CD14-positive monocyte (primary cell): ENCODE measurements around the gene ITPRIP. TPM values are rescaled to one million over a fixed set of nuclear protein-coding genes. Genes with fewer than 3 reads are reported as not detected.

ENCODE experiments used
- DNase-seq, 3 donors: peaks; one replicate each; pipeline ENCODE4 v3.0.0-alpha.2; 2011 to 2022
- H2AFZ ChIP-seq: 2 replicates; pipeline ENCODE4 v1.6.0; 2012; ENCODE audit warnings: mild to moderate bottlenecking, low read depth, low read length, inconsistent platforms; ENCODE audit not compliant: insufficient read depth, poor library complexity, severe bottlenecking
- H3K27ac ChIP-seq, 2 donors: 1 replicate in 1 of 2; 2 replicates in 1 of 2; pipeline ENCODE4 v1.5.1; 2012 to 2013; ENCODE audit warnings: low read length in 2 of 2, control low read depth in 1 of 2, inconsistent platforms in 1 of 2, low read depth in 1 of 2, mild to moderate bottlenecking in 1 of 2
- H3K27me3 ChIP-seq, 2 donors: one replicate each; pipeline versions ENCODE4 v1.6.0 to v1.6.1; 2011 to 2013; ENCODE audit warnings: low read length in 2 of 2; ENCODE audit not compliant: control insufficient read depth in 2 of 2, insufficient read depth in 2 of 2
- H3K36me3 ChIP-seq, 2 donors: replicated peaks in 1 of 2; 1 replicate in 1 of 2; 2 replicates in 1 of 2; pipeline versions ENCODE4 v1.5.1 to v1.6.1; 2012 to 2013; ENCODE audit warnings: low read length in 2 of 2, control low read depth in 1 of 2, inconsistent platforms in 1 of 2, mild to moderate bottlenecking in 1 of 2; ENCODE audit not compliant: insufficient read depth in 2 of 2, control insufficient read depth in 1 of 2
- H3K4me1 ChIP-seq, 2 donors: 1 replicate in 1 of 2; 2 replicates in 1 of 2; pipeline versions ENCODE4 v1.5.1 to v1.6.1; 2012 to 2013; ENCODE audit warnings: low read length in 2 of 2, control low read depth in 1 of 2, inconsistent platforms in 1 of 2, mild to moderate bottlenecking in 1 of 2, moderate library complexity in 1 of 2; ENCODE audit not compliant: insufficient read depth in 2 of 2, control insufficient read depth in 1 of 2
- H3K4me2 ChIP-seq: replicated peaks from 2 replicates; pipeline ENCODE3; 2012; ENCODE audit warnings: low read length, moderate library complexity, mild to moderate bottlenecking; ENCODE audit not compliant: poor library complexity, severe bottlenecking; ENCODE audit errors: extremely low read depth
- H3K4me3 ChIP-seq, 3 experiments: fragments of 200-600 bp in 1 of 3; sonication (generic) in 1 of 3; replicated peaks in 1 of 3; 1 replicate in 2 of 3; 2 replicates in 1 of 3; pipeline ENCODE4 v1.5.1; 2011 to 2013; ENCODE audit warnings: low read length in 3 of 3, mild to moderate bottlenecking in 3 of 3, control low read depth in 2 of 3, low read depth in 2 of 3, inconsistent platforms in 1 of 3, moderate library complexity in 1 of 3
- H3K79me2 ChIP-seq: 2 replicates; pipeline ENCODE4 v1.6.0; 2012; ENCODE audit warnings: mild to moderate bottlenecking, control low read depth, inconsistent platforms, low read length, moderate library complexity; ENCODE audit not compliant: insufficient read depth
- H3K9ac ChIP-seq: 2 replicates; pipeline ENCODE4 v1.6.0; 2017; ENCODE audit warnings: low read length, mild to moderate bottlenecking; ENCODE audit not compliant: insufficient read depth, poor library complexity, severe bottlenecking
- H3K9me3 ChIP-seq, 2 donors: replicated peaks in 1 of 2; 1 replicate in 1 of 2; 2 replicates in 1 of 2; pipeline versions ENCODE4 v1.5.1 to v1.6.1; 2012 to 2013; ENCODE audit warnings: low read length in 2 of 2, control low read depth in 1 of 2; ENCODE audit not compliant: control insufficient read depth in 1 of 2, insufficient read depth in 1 of 2
- H4K20me1 ChIP-seq: 2 replicates; pipeline ENCODE4 v1.6.0; 2012; ENCODE audit warnings: mild to moderate bottlenecking, low read length, control low read depth, moderate library complexity; ENCODE audit not compliant: insufficient read depth
- H3K27ac Mint-ChIP-seq, 7 donors: one replicate each; pipeline ENCODE4 v1.8.0; 2020; ENCODE audit warnings: mild to moderate bottlenecking in 7 of 7, mixed read lengths in 7 of 7, moderate library complexity in 6 of 7, inconsistent platforms in 2 of 7
- H3K27me3 Mint-ChIP-seq, 3 donors: one replicate each; pipeline ENCODE4 v1.8.0; 2021 to 2022; ENCODE audit warnings: low read depth in 3 of 3, mild to moderate bottlenecking in 3 of 3, mixed read lengths in 3 of 3, moderate library complexity in 3 of 3, inconsistent platforms in 1 of 3
- H3K36me3 Mint-ChIP-seq, 2 donors: one replicate each; pipeline ENCODE4 v1.8.0; 2020; ENCODE audit warnings: mixed read lengths in 2 of 2, inconsistent platforms in 1 of 2, mild to moderate bottlenecking in 1 of 2
- H3K4me1 Mint-ChIP-seq: one replicate; pipeline ENCODE4 v1.8.0; 2020; ENCODE audit warnings: mild to moderate bottlenecking, mixed read lengths
- H3K4me3 Mint-ChIP-seq, 2 donors: one replicate each; pipeline ENCODE4 v1.8.0; 2020; ENCODE audit warnings: mild to moderate bottlenecking in 2 of 2, mixed read lengths in 2 of 2, moderate library complexity in 1 of 2
- H3K9me3 Mint-ChIP-seq, 7 donors: one replicate each; pipeline ENCODE4 v1.8.0; 2020 to 2022; ENCODE audit warnings: mixed read lengths in 7 of 7, mild to moderate bottlenecking in 6 of 7, moderate library complexity in 6 of 7, inconsistent platforms in 2 of 7
- CTCF ChIP-seq: fragments of 200-600 bp; IDR thresholded peaks from one replicate; pipeline ENCODE4 v1.8.0; 2022; ENCODE audit warnings: antibody characterized with exemption, mild to moderate bottlenecking
- whole genome bisulfite sequencing: methylation state at CpG from one replicate; pipeline ENCODE4 v1.1.5; 2013; ENCODE audit warnings: missing lambda C conversion rate; ENCODE audit not compliant: insufficient coverage; 5-methylcytosine and 5-hydroxymethylcytosine counted together
- intact Hi-C, 2 donors: fragments of 100-400 bp; cut with micrococcal nuclease; formaldehyde crosslinking; loops; one replicate each; pipeline versions ENCODE4 v1.15.0 to v1.15.1; 2023
- polyA plus RNA-seq, 3 donors: library from polyadenylated mRNA; depleted of rRNA in 1 of 3; unstranded in 2 of 3; stranded (reverse) in 1 of 3; fragments of 300-500 nt in 2 of 3; fragments of >200 nt in 1 of 3; fragmentation: Illumina TruSeq in 2 of 3; gene quantifications; 1 replicate in 2 of 3; 2 replicates in 1 of 3; pipeline ENCODE4 v1.2.3, GENCODE V29; 2012 to 2021

ITPRIP gene
- polyA plus RNA-seq, 3 donors: 27.5 to 76.6 (median 35.7) TPM

GRCh38 chr10:104353325-104354048 lies 15.2 kb upstream of the ITPRIP start, which contains the start of gene CFAP58:
CFAP58 (plus strand) TSS chr10:104353833; CDS start chr10:104353898, 65 bp downstream.
- no peaks in the 10 kb centered on the region for H3K9me3 Mint-ChIP-seq
- Histone ChIP-seq H3K4me3 (peak within 1 kb of the TSS; percentile 18 to 72 (median 36)), H2AFZ (peak within 1 kb of the TSS; percentile 46), H3K27me3 (no peaks in the 10 kb centered on the region), H3K9me3 (no peaks in the 10 kb centered on the region), H3K27ac (peak within 1 kb of the TSS; percentile 31 to 52), H3K4me2 (peak within 1 kb of the TSS; percentile 78), H3K4me1 (peaks cover 68 to 72% of the 10 kb centered on the region in 2 donors), H4K20me1 (no peaks in the 10 kb centered on the region), H3K79me2 (no peaks in the 10 kb centered on the region), H3K36me3 (no peaks in the 10 kb centered on the region), H3K9ac (peak within 1 kb of the TSS; percentile 37)
- 1% methylated on average over 43 of the region's 43 CpGs for WGBS
- H3K4me1 Mint-ChIP-seq: no peaks in the 10 kb centered on the region
- peaks cover 0 to 1% (median 0%) of the 10 kb centered on the region in 3 donors for H3K27me3 Mint-ChIP-seq
- intact Hi-C loops: loop anchor here in 1 of 2 donors (5.0 to 10.0 kb wide), 3 partner anchors 61 to 439 kb away; partner anchors contain the start of genes CFAP43 and STN1
- peak; percentile 81 to 88 (median 83) for DNase-seq
- H3K27ac Mint-ChIP-seq: no peak within 1 kb of the TSS
- peak; percentile 83 for TF ChIP-seq CTCF
- no peaks in the 10 kb centered on the region for H3K36me3 Mint-ChIP-seq
- no peak within 1 kb of the TSS for H3K4me3 Mint-ChIP-seq

DNA sequence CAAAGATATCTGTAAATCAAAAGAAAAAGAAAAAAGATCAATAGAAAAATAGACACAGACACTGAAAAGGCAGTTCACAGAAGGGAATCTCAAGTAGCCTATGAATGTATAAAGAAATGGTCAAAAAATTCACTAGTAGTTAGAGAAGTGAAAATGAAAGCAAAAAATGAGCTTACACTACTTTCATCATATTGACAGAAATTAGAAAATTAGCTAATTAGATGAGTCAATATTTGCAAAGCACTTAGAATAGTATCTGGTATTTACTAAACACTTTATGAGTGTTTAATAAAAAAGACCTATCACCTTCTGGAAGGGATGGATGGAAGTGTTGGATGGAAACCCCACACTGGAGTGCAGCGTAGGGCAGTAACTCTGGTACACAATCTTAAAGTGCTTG lies 13.7 kb upstream of the ITPRIP start:
- peaks cover 0 to 1% (median 0%) of the 10 kb centered on the region in 3 donors for H3K27me3 Mint-ChIP-seq
- peak; percentile 34 to 85 (median 64) for DNase-seq
- no peak for TF ChIP-seq CTCF
- H3K36me3 Mint-ChIP-seq: no peaks in the 10 kb centered on the region
- Histone ChIP-seq H3K9me3 (no peaks in the 10 kb centered on the region), H3K79me2 (no peaks in the 10 kb centered on the region), H3K4me1 (peaks cover 81 to 85% of the 10 kb centered on the region in 2 donors), H3K27ac (peak overlapping the region; percentile 34 to 99), H2AFZ (no peak overlapping the region), H3K4me3 (peak overlapping the region in 1 of 3 experiments; percentile 54), H3K9ac (peak overlapping the region; percentile 59), H4K20me1 (no peaks in the 10 kb centered on the region), H3K4me2 (peak overlapping the region; percentile 78), H3K27me3 (no peaks in the 10 kb centered on the region), H3K36me3 (no peaks in the 10 kb centered on the region)
- H3K27ac Mint-ChIP-seq: no peak overlapping the region
- peak overlapping the region; percentile 11 to 80 for H3K4me3 Mint-ChIP-seq
- H3K4me1 Mint-ChIP-seq: peaks cover 4% of the 10 kb centered on the region
- intact Hi-C loops: loop anchor here in 1 of 2 donors (5.0 to 10.0 kb wide), 3 partner anchors 60 to 437 kb away; partner anchors contain the start of genes CFAP43 and STN1
- WGBS: no CpG with 5 or more reads among the region's 1 CpG
- H3K9me3 Mint-ChIP-seq: no peaks in the 10 kb centered on the region
